ENCODE results near the gene PRMT9. TPM values are rescaled to one million over a fixed set of nuclear protein-coding genes. Genes with fewer than 3 reads are reported as not detected.
A peak's percentile ranks its signal among the peaks of the same experiment; 100 is the strongest.

PRMT9 gene
- total and polyA plus RNA-seq, 8 donors: 3.1 to 6.4 (median 4.1) TPM

DNA sequence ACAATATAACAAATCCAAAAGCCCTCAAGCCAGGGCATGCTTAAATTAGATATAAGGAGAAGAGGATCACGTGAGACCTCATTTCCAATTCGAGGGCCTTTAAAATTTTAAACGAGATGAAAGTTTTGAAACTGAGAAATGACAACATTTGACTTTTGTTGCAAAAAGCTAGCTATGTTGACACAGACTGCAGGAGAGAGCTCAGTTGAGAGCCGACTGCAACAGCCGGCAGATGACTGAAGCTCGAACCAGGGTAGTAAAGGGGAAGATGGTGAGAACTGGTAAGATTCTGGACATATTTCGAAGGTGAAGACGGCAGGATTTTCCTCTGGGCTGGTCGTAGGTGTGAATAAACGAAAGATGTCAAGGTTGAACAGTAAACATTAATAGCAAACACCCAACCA lies 773 bp downstream of the PRMT9 start:
- 1% methylated on average over 10 of the region's 10 CpGs for WGBS, 2 donors

DNA sequence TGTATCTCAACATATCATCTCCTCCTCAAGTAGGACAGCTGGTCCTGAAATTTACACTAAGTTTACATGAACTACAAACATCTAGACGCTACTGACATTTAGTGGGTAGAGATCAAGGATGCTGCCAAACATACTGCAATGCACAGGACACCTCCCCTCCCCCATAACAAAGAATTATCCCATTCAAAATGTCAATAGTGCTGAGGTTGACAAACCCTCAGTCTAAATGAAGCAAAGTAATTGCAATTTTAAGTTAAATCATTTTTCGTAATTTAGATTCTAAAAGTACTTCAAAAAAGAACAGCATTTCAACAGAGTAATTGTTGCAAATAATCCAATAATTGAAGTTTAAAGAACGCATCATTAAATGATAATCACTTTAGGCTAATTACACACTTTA lies 1.2 kb downstream of the PRMT9 start:
- Histone ChIP-seq H3K4me3 (peak overlapping the region; percentile 74 to 85 (median 76)), H3K9me3 (no peaks in the 10 kb centered on the region), H3K36me3 (no peaks in the 10 kb centered on the region), H3K27me3 (no peaks in the 10 kb centered on the region), H3K4me1 (peaks cover 0 to 14% (median 0%) of the 10 kb centered on the region in 3 donors), H3K27ac (peak overlapping the region in 1 of 4 donors; percentile 93)
- DNase-seq (no peak), FAIRE-seq (no peak), ATAC-seq (no peak)
- TF ChIP-seq CTCF (IDR thresholded peaks at IDR 0.05): no peak
- 37 to 42% methylated on average over 3 of the region's 3 CpGs for WGBS, 2 donors
- intact Hi-C loops (cut with DNase I): no loop called here

More for the DNA sequence above, 773 bp downstream of the PRMT9 start:
- intact Hi-C loops (cut with DNase I): no loop called here
- H3K4me1 ChIP-seq: peaks cover 0 to 14% (median 0%) of the 10 kb centered on the region in 3 donors
- no peaks in the 10 kb centered on the region for H3K27me3 ChIP-seq
- TF ChIP-seq CTCF (IDR thresholded peaks at IDR 0.05): no peak
- FAIRE-seq (no peak), ATAC-seq (peak; percentile 51 to 77 (median 62)), DNase-seq (peak in 2 of 6 donors; percentile 22 to 28)
- H3K36me3 ChIP-seq: no peaks in the 10 kb centered on the region
- peak overlapping the region in 3 of 4 donors; percentile 89 to 93 (median 89) for H3K27ac ChIP-seq
- no peaks in the 10 kb centered on the region for H3K9me3 ChIP-seq
- peak overlapping the region; percentile 74 to 85 (median 76) for H3K4me3 ChIP-seq

DNA sequence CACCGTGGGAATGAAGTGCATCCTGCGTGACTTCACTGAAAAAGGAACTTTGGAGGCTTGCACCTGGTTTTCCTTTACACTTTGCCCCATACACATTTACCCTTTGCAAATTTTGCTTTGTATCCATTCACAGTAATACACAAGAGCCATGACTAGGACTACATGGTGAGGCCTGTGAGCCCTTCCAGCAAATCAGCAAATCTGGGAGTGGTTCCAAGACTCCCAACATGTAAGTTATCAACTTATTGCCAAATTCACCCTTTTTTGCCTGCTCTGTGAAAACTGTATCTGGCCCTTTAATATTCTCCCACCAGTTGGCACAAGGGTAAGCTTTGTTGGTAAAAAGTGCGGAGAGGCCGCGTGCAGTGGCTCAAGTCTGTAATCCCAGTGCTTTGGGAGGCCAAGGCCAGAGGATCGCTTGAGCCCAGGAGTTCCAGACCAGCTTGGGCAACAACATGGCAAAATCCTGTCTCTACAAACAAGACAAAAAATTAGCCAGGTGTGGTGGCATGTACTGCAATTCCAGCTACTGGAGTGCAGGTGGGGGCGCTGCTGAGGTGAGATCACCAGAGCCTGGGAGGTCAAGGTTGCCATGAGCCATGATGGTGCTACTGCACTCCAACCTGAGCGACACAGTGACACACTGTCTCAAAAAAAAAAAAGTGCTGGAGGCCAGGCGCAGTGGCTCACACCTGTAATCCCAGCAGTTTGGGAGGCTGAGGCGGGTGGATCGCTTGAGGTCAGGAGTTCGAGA lies 5.0 kb downstream of the PRMT9 start:
- H3K27me3 ChIP-seq: no peaks in the 10 kb centered on the region
- no peaks in the 10 kb centered on the region for H3K9me3 ChIP-seq
- no peak for FAIRE-seq
- no peak for ATAC-seq
- H3K27ac ChIP-seq: no peak overlapping the region
- peaks cover 0 to 9% (median 0%) of the 10 kb centered on the region in 3 donors for H3K4me1 ChIP-seq
- WGBS, 2 donors: 93% methylated on average over 12 of the region's 12 CpGs
- no peaks in the 10 kb centered on the region for H3K36me3 ChIP-seq
- no peak for DNase-seq
- intact Hi-C loops (cut with DNase I): no loop called here
- TF ChIP-seq CTCF (IDR thresholded peaks at IDR 0.05): no peak
- H3K4me3 ChIP-seq: no peak overlapping the region

DNA sequence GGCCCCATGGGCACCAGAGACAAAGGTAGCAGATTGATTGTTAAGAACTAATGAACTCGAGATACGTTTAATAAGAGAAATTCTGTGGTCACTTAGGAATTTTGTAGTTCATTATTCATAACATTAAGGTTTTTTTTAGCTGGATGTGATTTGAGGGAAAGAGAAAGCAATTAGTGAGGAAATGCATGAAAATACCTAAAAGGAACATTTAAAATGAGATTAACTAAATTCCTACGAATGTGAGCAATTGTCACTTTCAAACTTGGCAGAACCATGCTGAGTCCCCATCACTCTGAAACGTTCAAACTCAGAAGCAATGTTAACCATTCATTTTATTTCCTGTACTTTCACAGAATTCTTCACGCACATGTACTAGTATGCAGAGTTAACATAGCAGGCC lies 5.9 kb downstream of the PRMT9 start:
- H3K9me3 ChIP-seq: no peaks in the 10 kb centered on the region
- DNase-seq: no peak
- 66 to 68% methylated on average over 5 of the region's 5 CpGs for WGBS, 2 donors
- no peak for FAIRE-seq
- intact Hi-C loops (cut with DNase I): no loop called here
- H3K36me3 ChIP-seq: no peaks in the 10 kb centered on the region
- no peak overlapping the region for H3K4me3 ChIP-seq
- peaks cover 0 to 9% (median 0%) of the 10 kb centered on the region in 3 donors for H3K4me1 ChIP-seq
- H3K27me3 ChIP-seq: no peaks in the 10 kb centered on the region
- ATAC-seq: no peak
- H3K27ac ChIP-seq: no peak overlapping the region
- no peak for TF ChIP-seq CTCF (IDR thresholded peaks at IDR 0.05)

DNA sequence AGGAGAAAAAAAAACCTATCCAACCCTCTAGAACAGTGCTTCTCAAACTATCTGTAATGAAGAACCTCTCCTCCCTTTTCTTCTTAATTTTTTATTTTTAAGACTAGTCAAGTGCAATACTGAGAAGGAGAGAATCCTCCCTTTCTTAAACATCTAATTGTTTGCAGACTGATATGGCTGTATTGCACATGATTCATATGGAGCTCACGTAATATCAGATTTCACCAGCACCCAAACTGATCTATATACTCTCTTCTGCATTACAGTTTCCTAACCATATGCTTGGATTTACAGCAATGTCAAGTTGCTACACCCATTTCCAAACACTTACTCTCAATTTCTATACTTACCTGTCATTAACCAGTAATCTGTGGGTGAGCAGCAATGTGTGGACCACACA lies 9.5 kb downstream of the PRMT9 start:
- H3K9me3 ChIP-seq: no peaks in the 10 kb centered on the region
- DNase-seq (no peak), ATAC-seq (no peak), FAIRE-seq (no peak)
- no peak overlapping the region for H3K27ac ChIP-seq
- no peak for TF ChIP-seq CTCF (IDR thresholded peaks at IDR 0.05)
- intact Hi-C loops (cut with DNase I): no loop called here
- no peak overlapping the region for H3K4me3 ChIP-seq
- 87 to 96% methylated on average over 1 of the region's 1 CpG for WGBS, 2 donors
- no peaks in the 10 kb centered on the region for H3K36me3 ChIP-seq
- no peaks in the 10 kb centered on the region for H3K4me1 ChIP-seq
- no peaks in the 10 kb centered on the region for H3K27me3 ChIP-seq
